Heart left ventricle (tissue), 13 donors: Measurements from ENCODE around the gene IGF2BP1.

Experiments used
- POLR2A ChIP-seq, 2 donors: fragments of 450-650 bp; IDR thresholded peaks; one replicate each; pipeline ENCODE4 v1.6.1; 2017; ENCODE audit warnings: antibody characterized with exemption in 2 of 2, mild to moderate bottlenecking in 2 of 2, moderate library complexity in 2 of 2
- TF ChIP-seq, protein P1 (sequence below), 12 donors: fragments of 200-600 bp; sonication (generic) in 4 of 12; IDR thresholded peaks; one replicate each; pipeline versions ENCODE4 v1.5.0 to v1.8.0; 2018 to 2022; ENCODE audit warnings: antibody characterized with exemption in 12 of 12, mild to moderate bottlenecking in 5 of 12
- donor health status: ischemic (EF 13 %, LVEDD 7.1; RV severe dilation, severe dysfunction).
- donor health status: DM: no; HTN: yes; CAD: no.
- donor health status: DM: no; HTN: no; CAD: no.
- donor health status: ischemic (EF 25% LVEDD 6.9; RV normal size, moderate dysfunction).
- donor health status: ischemic (EF 25% LVEDD 5.7; RV mildly dilated, moderate dysfunction).
- donor health status: ischemic (EF 35%, LVEDD 5.7; RV mildly dilated, moderate dysfunction).
- donor health status: nonischemic (EF 11% LVEDD 7.7; RV severe dilation, severe dysfunction).
- donor health status: DM: yes; HTN: yes; CAD: no.
- donor health status: PGD.
- donor health status: ischemic (EF 29% LVEDD 5.4; RV normal size, mild dysfunction).
- donor health status: nonischemic (EF 23%, LVEDD 6.1; RV moderate dilation, normal function).

DNA sequence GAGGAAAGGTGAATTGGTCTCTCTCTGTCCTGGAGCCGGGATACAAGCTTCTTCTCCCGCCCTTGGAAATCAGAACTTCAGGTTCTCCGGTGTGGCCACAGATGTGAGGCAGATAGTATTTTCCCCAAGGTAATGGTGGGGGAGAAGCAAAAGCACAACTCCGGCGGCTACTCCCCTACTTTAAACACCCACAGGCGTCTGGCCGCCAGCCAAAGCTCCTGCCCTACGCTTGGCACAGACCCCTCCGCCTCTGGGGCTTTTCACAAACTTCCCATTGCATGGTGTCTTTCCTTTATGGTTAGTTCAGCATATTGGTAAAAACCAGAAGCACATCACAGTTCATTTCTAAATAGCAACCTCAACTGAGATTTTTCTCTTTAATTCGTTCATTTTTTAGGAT is 95.9 kb downstream of the IGF2BP1 start:
- TF ChIP-seq, protein P1, sequence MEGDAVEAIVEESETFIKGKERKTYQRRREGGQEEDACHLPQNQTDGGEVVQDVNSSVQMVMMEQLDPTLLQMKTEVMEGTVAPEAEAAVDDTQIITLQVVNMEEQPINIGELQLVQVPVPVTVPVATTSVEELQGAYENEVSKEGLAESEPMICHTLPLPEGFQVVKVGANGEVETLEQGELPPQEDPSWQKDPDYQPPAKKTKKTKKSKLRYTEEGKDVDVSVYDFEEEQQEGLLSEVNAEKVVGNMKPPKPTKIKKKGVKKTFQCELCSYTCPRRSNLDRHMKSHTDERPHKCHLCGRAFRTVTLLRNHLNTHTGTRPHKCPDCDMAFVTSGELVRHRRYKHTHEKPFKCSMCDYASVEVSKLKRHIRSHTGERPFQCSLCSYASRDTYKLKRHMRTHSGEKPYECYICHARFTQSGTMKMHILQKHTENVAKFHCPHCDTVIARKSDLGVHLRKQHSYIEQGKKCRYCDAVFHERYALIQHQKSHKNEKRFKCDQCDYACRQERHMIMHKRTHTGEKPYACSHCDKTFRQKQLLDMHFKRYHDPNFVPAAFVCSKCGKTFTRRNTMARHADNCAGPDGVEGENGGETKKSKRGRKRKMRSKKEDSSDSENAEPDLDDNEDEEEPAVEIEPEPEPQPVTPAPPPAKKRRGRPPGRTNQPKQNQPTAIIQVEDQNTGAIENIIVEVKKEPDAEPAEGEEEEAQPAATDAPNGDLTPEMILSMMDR (IDR thresholded peaks at IDR 0.05), result no peak
- TF ChIP-seq POLR2A (IDR thresholded peaks at IDR 0.05), result no peak
